ENCODE data around the gene SLC22A13. TPM values are rescaled to one million over a fixed set of nuclear protein-coding genes. Genes with fewer than 3 reads are reported as not detected.

Gene SLC22A13
- total RNA-seq, 1 donor from 2014 or later: 0.51 TPM

DNA sequence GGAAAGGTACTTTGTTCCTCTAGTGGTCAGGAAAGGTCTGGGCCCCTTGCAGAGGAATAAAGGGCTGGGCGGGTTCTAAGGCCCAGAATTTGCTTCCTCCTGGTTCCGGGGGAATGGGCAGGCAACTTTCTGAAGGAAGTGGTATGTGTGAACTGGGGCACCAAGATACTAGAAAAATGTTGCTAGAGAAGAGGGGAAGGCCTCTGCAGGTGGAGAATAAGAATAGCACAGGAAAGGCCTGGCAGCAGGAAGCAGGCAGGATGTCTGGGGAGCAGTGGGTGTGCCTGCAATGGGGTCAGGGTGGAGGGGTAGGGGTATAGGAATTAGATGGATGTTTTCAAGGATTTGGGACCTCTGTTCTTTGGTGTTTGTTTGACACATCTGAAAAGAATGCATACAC is 2.0 kb downstream of the SLC22A13 start:
- TF ChIP-seq, protein P1, sequence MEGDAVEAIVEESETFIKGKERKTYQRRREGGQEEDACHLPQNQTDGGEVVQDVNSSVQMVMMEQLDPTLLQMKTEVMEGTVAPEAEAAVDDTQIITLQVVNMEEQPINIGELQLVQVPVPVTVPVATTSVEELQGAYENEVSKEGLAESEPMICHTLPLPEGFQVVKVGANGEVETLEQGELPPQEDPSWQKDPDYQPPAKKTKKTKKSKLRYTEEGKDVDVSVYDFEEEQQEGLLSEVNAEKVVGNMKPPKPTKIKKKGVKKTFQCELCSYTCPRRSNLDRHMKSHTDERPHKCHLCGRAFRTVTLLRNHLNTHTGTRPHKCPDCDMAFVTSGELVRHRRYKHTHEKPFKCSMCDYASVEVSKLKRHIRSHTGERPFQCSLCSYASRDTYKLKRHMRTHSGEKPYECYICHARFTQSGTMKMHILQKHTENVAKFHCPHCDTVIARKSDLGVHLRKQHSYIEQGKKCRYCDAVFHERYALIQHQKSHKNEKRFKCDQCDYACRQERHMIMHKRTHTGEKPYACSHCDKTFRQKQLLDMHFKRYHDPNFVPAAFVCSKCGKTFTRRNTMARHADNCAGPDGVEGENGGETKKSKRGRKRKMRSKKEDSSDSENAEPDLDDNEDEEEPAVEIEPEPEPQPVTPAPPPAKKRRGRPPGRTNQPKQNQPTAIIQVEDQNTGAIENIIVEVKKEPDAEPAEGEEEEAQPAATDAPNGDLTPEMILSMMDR (IDR thresholded peaks at IDR 0.05): no peak
- Mint-ChIP-seq H3K27ac (peak overlapping the region; percentile 18), H3K27me3 (no peaks in the 10 kb centered on the region), H3K4me3 (no peak overlapping the region), H3K4me1 (peaks cover 21% of the 10 kb centered on the region), H3K36me3 (ENCODE audit: low read depth) (no peaks in the 10 kb centered on the region), H3K9me3 (no peaks in the 10 kb centered on the region)
- intact Hi-C loops (cut with micrococcal nuclease): no loop called here
- no peak for DNase-seq
- POLR2A ChIA-PET: no interaction called here
- CTCF ChIA-PET: no interaction called here
- no peak for ATAC-seq (ENCODE audit: low read depth)

DNA sequence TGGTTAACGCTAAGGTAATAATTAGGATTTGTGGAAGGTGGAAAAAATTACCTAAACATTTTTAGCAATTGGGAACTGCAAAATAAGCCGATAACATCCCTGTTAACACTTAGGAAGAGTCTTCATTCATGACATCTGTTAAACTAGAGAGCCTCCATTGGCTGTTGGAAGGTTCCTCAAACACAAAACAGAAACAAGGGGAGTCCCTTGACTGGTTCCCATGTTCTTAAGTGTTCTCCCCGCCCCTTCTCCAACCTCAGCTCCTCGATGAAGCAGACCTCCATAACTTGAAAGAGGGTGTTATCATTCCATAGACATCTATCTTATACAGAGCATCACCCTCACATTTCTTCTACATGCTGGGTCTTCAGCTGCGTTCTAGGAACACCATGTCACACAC is 2.5 kb downstream of the SLC22A13 start:
- POLR2A ChIA-PET: interaction anchor here (1.0 to 1.3 kb wide), 2 partner anchors 103 to 131 kb away, joined by 3 to 5 read pairs; partner anchors contain the start of genes ACAA1 and OXSR1

DNA sequence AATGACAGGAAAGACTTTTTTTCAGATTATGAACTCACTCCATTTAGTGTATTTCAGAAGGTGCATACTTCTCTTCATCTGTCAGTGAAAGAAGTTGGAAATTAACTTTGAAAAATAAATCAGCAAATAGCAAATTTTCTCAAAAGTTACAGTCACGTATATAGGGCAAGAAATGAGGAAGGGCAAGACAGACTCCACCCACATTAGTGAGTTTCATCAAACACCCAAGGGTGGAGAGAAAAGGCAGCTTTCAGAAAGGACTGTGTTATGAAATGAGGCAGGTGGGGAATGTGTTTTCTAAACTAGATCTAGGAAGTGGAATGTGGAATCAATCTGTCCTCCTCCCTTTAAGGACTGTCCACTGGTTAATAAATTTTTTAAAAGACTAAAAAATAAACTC is 2.9 kb downstream of the SLC22A13 start:
- DNase-seq: no peak
- peak; percentile 73 for ATAC-seq (ENCODE audit: low read depth)
- TF ChIP-seq, protein P1 (IDR thresholded peaks at IDR 0.05): no peak
- H3K27me3 Mint-ChIP-seq: no peaks in the 10 kb centered on the region
- no peaks in the 10 kb centered on the region for H3K36me3 Mint-ChIP-seq (ENCODE audit: low read depth)
- intact Hi-C loops (cut with micrococcal nuclease): no loop called here
- POLR2A ChIA-PET: interaction anchor here (1.0 to 1.3 kb wide), 2 partner anchors 103 to 132 kb away, joined by 3 to 5 read pairs; partner anchors contain the start of genes ACAA1 and OXSR1
- CTCF ChIA-PET: no interaction called here
- H3K9me3 Mint-ChIP-seq: no peaks in the 10 kb centered on the region
- H3K4me3 Mint-ChIP-seq: peak overlapping the region; percentile 47
- no peak overlapping the region for H3K27ac Mint-ChIP-seq
- peaks cover 28% of the 10 kb centered on the region for H3K4me1 Mint-ChIP-seq

More for the DNA sequence above, 2.5 kb downstream of the SLC22A13 start:
- ATAC-seq (ENCODE audit: low read depth) (peak; percentile 28), DNase-seq (no peak)
- TF ChIP-seq, protein P1 (IDR thresholded peaks at IDR 0.05): no peak
- no peaks in the 10 kb centered on the region for H3K9me3 Mint-ChIP-seq
- peak overlapping the region; percentile 18 for H3K27ac Mint-ChIP-seq
- intact Hi-C loops (cut with micrococcal nuclease): no loop called here
- H3K4me3 Mint-ChIP-seq: peak overlapping the region; percentile 47
- H3K27me3 Mint-ChIP-seq: no peaks in the 10 kb centered on the region
- CTCF ChIA-PET: no interaction called here
- peaks cover 25% of the 10 kb centered on the region for H3K4me1 Mint-ChIP-seq
- H3K36me3 Mint-ChIP-seq (ENCODE audit: low read depth): no peaks in the 10 kb centered on the region

DNA sequence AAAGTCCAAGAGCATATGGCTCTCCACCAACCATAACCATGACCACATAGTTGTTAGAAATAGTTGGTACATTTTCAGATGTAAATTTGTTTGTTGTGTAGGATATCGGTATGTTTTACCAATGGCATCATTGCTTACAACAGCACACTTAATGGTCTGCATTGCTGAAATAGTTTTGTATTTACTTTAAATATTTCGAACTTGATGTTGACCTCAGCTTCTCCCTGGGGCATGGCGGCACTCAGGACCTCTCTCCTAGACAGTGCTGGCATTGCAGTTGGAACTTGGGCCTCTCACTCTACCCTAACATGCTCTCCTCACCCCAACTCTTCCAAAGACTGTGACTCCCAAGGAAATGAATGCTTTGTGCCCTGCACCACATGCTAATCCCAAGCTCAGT is 5.0 kb downstream of the SLC22A13 start:
- ChIA-PET CTCF (no interaction called here), POLR2A (no interaction called here)
- TF ChIP-seq, protein P1 (IDR thresholded peaks at IDR 0.05): no peak
- no peaks in the 10 kb centered on the region for H3K36me3 Mint-ChIP-seq (ENCODE audit: low read depth)
- no peak overlapping the region for H3K27ac Mint-ChIP-seq
- intact Hi-C loops (cut with micrococcal nuclease): no loop called here
- DNase-seq (no peak), ATAC-seq (ENCODE audit: low read depth) (no peak)
- no peaks in the 10 kb centered on the region for H3K9me3 Mint-ChIP-seq
- no peaks in the 10 kb centered on the region for H3K27me3 Mint-ChIP-seq
- peaks cover 28% of the 10 kb centered on the region for H3K4me1 Mint-ChIP-seq
- no peak overlapping the region for H3K4me3 Mint-ChIP-seq

DNA sequence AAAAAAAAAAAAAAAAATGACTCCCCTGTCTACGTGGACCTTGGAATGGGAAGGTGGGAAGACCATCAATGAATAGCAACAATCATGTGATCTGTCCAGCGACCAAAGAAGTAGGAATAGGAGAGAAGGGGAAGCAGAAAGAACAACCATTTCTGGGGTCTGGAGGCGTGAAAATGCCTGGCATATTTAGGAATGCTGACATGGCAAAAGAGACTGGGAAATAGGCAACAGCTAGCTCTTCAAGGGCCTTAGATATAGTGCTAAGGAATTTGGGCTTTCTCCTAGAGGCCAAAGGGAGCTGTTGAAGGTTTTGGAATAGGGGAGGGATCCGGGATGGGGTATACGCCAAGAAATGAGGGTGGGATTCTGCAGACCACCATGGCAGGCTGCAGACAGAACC is 5.9 kb downstream of the SLC22A13 start:
- no peaks in the 10 kb centered on the region for H3K9me3 Mint-ChIP-seq
- H3K27ac Mint-ChIP-seq: no peak overlapping the region
- POLR2A ChIA-PET: no interaction called here
- H3K27me3 Mint-ChIP-seq: no peaks in the 10 kb centered on the region
- intact Hi-C loops (cut with micrococcal nuclease): no loop called here
- no peak for DNase-seq
- no peak overlapping the region for H3K4me3 Mint-ChIP-seq
- CTCF ChIA-PET: no interaction called here
- no peak for ATAC-seq (ENCODE audit: low read depth)
- H3K4me1 Mint-ChIP-seq: peaks cover 28% of the 10 kb centered on the region
- TF ChIP-seq, protein P1 (IDR thresholded peaks at IDR 0.05): no peak
- no peaks in the 10 kb centered on the region for H3K36me3 Mint-ChIP-seq (ENCODE audit: low read depth)

All from activated B cell treated with CpG ODN at 0.5 μM for 24 hours (primary cell).